GM12878 (cell line): ENCODE measurements around the gene OR5K1. TPM values are rescaled to one million over a fixed set of nuclear protein-coding genes. Genes with fewer than 3 reads are reported as not detected.

Experiments used
- ATAC-seq: fragments of 200-7000 bp; cut with Tn5 transposase; 3 replicates; pipeline ENCODE4 v1.9.1; 2020; ENCODE audit warnings: mild to moderate bottlenecking, moderate library complexity
- BruUV-seq: library from RNA; stranded (reverse); fragments of 400-500 nt; replicated peaks from 2 replicates; lab custom pipeline; 2021; lab: Mats Ljungman, UMichigan
- CTCF ChIA-PET: fragments of 300-600 bp; sonication (Branson Sonifier 250); formaldehyde crosslinking; extraction: SDS; loops from one replicate; lab custom pipeline; 2021; ENCODE audit warnings: inconsistent platforms; lab: Yijun Ruan, JAX
- POLR2A ChIA-PET: fragments of 350-600 bp; formaldehyde crosslinking; extraction: SDS; loops from one replicate; lab custom pipeline; 2021; ENCODE audit warnings: inconsistent platforms; lab: Charles Lee
- RAD21 ChIA-PET: fragments of 300-600 bp; sonication (Branson Sonifier 250); formaldehyde crosslinking; loops from one replicate; lab custom pipeline; 2023; ENCODE audit warnings: antibody characterized with exemption; ENCODE audit not compliant: unreplicated experiment; lab: Charles Lee
- SMC1A ChIA-PET: fragments of 300-600 bp; sonication (Branson Sonifier 250); formaldehyde crosslinking; loops from one replicate; lab custom pipeline; 2023; ENCODE audit not compliant: unreplicated experiment, uncharacterized antibody; lab: Charles Lee
- DNase-seq: peaks from one replicate; pipeline ENCODE4 v3.0.0-alpha.2; 2011; ENCODE audit warnings: low read depth, low spot score
- FAIRE-seq: peaks from 3 replicates; lab custom pipeline; 2011; peaks lifted over from hg19 to GRCh38; lab: Jason Lieb, UNC
- H2AFZ ChIP-seq: 2 replicates; pipeline ENCODE4 v1.6.0; 2011; ENCODE audit warnings: low read depth, low read length, control low read depth; ENCODE audit not compliant: control insufficient read depth
- H3K27ac ChIP-seq: 2 replicates; pipeline ENCODE4 v1.5.1; 2011; ENCODE audit warnings: control low read depth; ENCODE audit not compliant: control insufficient read depth, insufficient read depth
- H3K27me3 ChIP-seq, 2 experiments: replicated peaks in 1 of 2; 2 replicates each; pipeline versions ENCODE4 v1.6.0 to v1.6.1; 2011; ENCODE audit warnings: low read length in 1 of 2; ENCODE audit not compliant: control insufficient read depth in 2 of 2, insufficient read depth in 2 of 2
- H3K36me3 ChIP-seq, 2 experiments: 2 replicates each; pipeline ENCODE4 v1.5.1; 2011; ENCODE audit warnings: low read length in 1 of 2; ENCODE audit not compliant: control insufficient read depth in 2 of 2, insufficient read depth in 2 of 2
- H3K4me1 ChIP-seq: 2 replicates; pipeline ENCODE4 v1.6.1; 2011; ENCODE audit warnings: mild to moderate bottlenecking, low read length, moderate library complexity, mixed read lengths; ENCODE audit not compliant: control insufficient read depth, insufficient read depth
- H3K4me2 ChIP-seq: 2 replicates; pipeline ENCODE4 v1.6.0; 2011; ENCODE audit warnings: control low read depth; ENCODE audit not compliant: control insufficient read depth, insufficient read depth
- H3K4me3 ChIP-seq: fragments of 200-600 bp; sonication (generic); 2 replicates; pipeline ENCODE4 v1.5.1; 2016
- H3K79me2 ChIP-seq: 2 replicates; pipeline ENCODE4 v1.6.0; 2011; ENCODE audit warnings: low read length; ENCODE audit not compliant: control insufficient read depth, insufficient read depth
- H3K9ac ChIP-seq: 2 replicates; pipeline ENCODE4 v1.8.0; 2011; ENCODE audit warnings: low read length, control low read depth, mixed read lengths; ENCODE audit not compliant: control insufficient read depth, insufficient read depth
- H3K9me3 ChIP-seq: replicated peaks from 3 replicates; pipeline ENCODE4 v1.5.1; 2011; ENCODE audit warnings: mild to moderate bottlenecking, low read length; ENCODE audit not compliant: control insufficient read depth, insufficient read depth
- H4K20me1 ChIP-seq: 2 replicates; pipeline ENCODE4 v1.6.0; 2011; ENCODE audit not compliant: control insufficient read depth, insufficient read depth
- ASH2L ChIP-seq: fragments of 300-600, 200-600 bp; sonication (generic); IDR thresholded peaks from 2 replicates; pipeline ENCODE4 v1.6.1; 2017; ENCODE audit warnings: low read depth, mild to moderate bottlenecking, borderline replicate concordance
- ATF7 ChIP-seq: fragments of 450-650 bp; IDR thresholded peaks from 2 replicates; pipeline ENCODE4 v1.6.1; 2016; ENCODE audit warnings: low read depth, mild to moderate bottlenecking
- BMI1 ChIP-seq: fragments of 450-650 bp; IDR thresholded peaks from 2 replicates; pipeline ENCODE4 v1.6.1; 2016; ENCODE audit warnings: mild to moderate bottlenecking, moderate library complexity, borderline replicate concordance
- CBFB ChIP-seq: IDR thresholded peaks from 2 replicates; pipeline ENCODE4 v1.6.1; 2016; ENCODE audit warnings: antibody characterized with exemption, low read depth
- CBX5 ChIP-seq: sonication (generic); IDR thresholded peaks from 2 replicates; pipeline ENCODE4 v1.6.1; 2016; ENCODE audit warnings: low read depth, moderate library complexity, mild to moderate bottlenecking, inconsistent platforms
- CEBPB ChIP-seq, 2 experiments: fragments of 150-350 bp in 1 of 2; IDR thresholded peaks; 2 replicates each; pipeline ENCODE4 v1.6.1; 2012 to 2014; ENCODE audit warnings: low read depth in 2 of 2, low read length in 2 of 2, borderline replicate concordance in 1 of 2, inconsistent platforms in 1 of 2
- ELK1 ChIP-seq: IDR thresholded peaks from 2 replicates; pipeline ENCODE4 v1.6.1; 2012; ENCODE audit warnings: low read depth, low read length, improper control_type of control experiment
- KLF5 ChIP-seq: fragments of 450-650 bp; IDR thresholded peaks from 2 replicates; pipeline ENCODE4 v1.6.1; 2014; ENCODE audit warnings: mild to moderate bottlenecking; ENCODE audit not compliant: partially characterized antibody
- NFIC ChIP-seq: IDR thresholded peaks from 2 replicates; pipeline ENCODE4 v1.6.1; 2012; ENCODE audit warnings: low read depth, mild to moderate bottlenecking, inconsistent platforms, low read length, moderate library complexity
- POLR2A ChIP-seq: IDR thresholded peaks from 2 replicates; pipeline ENCODE4 v1.6.1; 2011; ENCODE audit warnings: low read depth, mild to moderate bottlenecking, low read length
- POLR2AphosphoS2 ChIP-seq: IDR thresholded peaks from 2 replicates; pipeline ENCODE4 v1.6.1; 2011; ENCODE audit warnings: low read depth, mild to moderate bottlenecking, low read length, improper control_type of control experiment, moderate library complexity
- POLR2AphosphoS5 ChIP-seq: IDR thresholded peaks from 2 replicates; pipeline ENCODE4 v1.6.1; 2011; ENCODE audit warnings: mild to moderate bottlenecking, low read length, inconsistent platforms
- RBBP5 ChIP-seq: fragments of 200-600 bp; sonication (generic); conservative IDR thresholded peaks from 2 replicates; pipeline ENCODE4 v1.6.1; 2016
- RCOR1 ChIP-seq: conservative IDR thresholded peaks from 2 replicates; pipeline ENCODE4 v1.6.1; 2012; ENCODE audit warnings: low read depth, low read length, improper control_type of control experiment
- SMAD1 ChIP-seq: fragments of 450-650 bp; IDR thresholded peaks from 2 replicates; pipeline ENCODE4 v1.6.1; 2018; ENCODE audit warnings: mild to moderate bottlenecking, low read depth; ENCODE audit not compliant: partially characterized antibody
- SP1 ChIP-seq: IDR thresholded peaks from one replicate; pipeline ENCODE4 v1.6.1; 2011; ENCODE audit warnings: low read depth, low read length
- SPI1 ChIP-seq: IDR thresholded peaks from 2 replicates; pipeline ENCODE4 v1.6.1; 2011; ENCODE audit warnings: low read depth, mild to moderate bottlenecking, low read length, moderate library complexity, borderline replicate concordance; ENCODE audit not compliant: insufficient read depth
- SUPT20H ChIP-seq: IDR thresholded peaks from 2 replicates; pipeline ENCODE4 v1.6.1; 2011; ENCODE audit warnings: low read depth, mild to moderate bottlenecking, low read length, moderate library complexity, borderline replicate concordance; ENCODE audit not compliant: control insufficient read depth
- YY1 ChIP-seq: IDR thresholded peaks from 2 replicates; pipeline ENCODE4 v1.6.1; 2011; ENCODE audit warnings: low read depth, mild to moderate bottlenecking, low read length
- ZBTB11 ChIP-seq: fragments of 450-650 bp; formaldehyde crosslinking; IDR thresholded peaks from 2 replicates; pipeline ENCODE4 v1.5.0; 2022; ENCODE audit warnings: mild to moderate bottlenecking, missing genetic modification characterization
- WGBS: methylation state at CpG from one replicate; pipeline ENCODE4 v1.1.6; 2016; ENCODE audit warnings: low lambda C conversion rate; ENCODE audit not compliant: insufficient replicate concordance, insufficient coverage; ENCODE audit errors: missing lambda C conversion rate; 5-methylcytosine and 5-hydroxymethylcytosine counted together
- in situ Hi-C: fragments of 300-500 bp; cut with MboI; formaldehyde crosslinking; loops from 9 replicates; pipeline ENCODE4 v1.14.3; 2018; ENCODE audit warnings: mixed read lengths
- intact Hi-C: fragments of 100-400 bp; cut with micrococcal nuclease; formaldehyde crosslinking; loops from one replicate; pipeline ENCODE4 v1.14.2; 2022; ENCODE audit not compliant: unreplicated experiment
- polyA plus RNA-seq, 11 experiments: library from polyadenylated mRNA; depleted of rRNA in 4 of 11; unstranded in 6 of 11; stranded (reverse) in 5 of 11; fragments of >200 nt; fragmentation: Nextera tagmentation in 4 of 11; fragmentation: Illumina TruSeq in 1 of 11; extraction: Ambion mirVana in 4 of 11; extraction: Trizol in 1 of 11; gene quantifications; 1 replicate in 1 of 11; 2 replicates in 10 of 11; pipeline versions ENCODE4 v1.2.1 to v1.2.3, GENCODE V29; 2011 to 2016; ENCODE audit warnings: inconsistent platforms in 2 of 11, missing spikeins in 2 of 11, low read depth in 1 of 11
- total RNA-seq, 4 experiments: library from RNA; depleted of rRNA in 3 of 4; stranded (reverse); fragments of >200 nt in 3 of 4; fragmentation: Illumina TruSeq in 1 of 4; extraction: Trizol in 1 of 4; gene quantifications; 2 replicates each; pipeline versions ENCODE4 v1.2.1 to v1.2.3, GENCODE V29; 2013 to 2021

OR5K1 gene
- total and polyA plus RNA-seq, 10 of the 15 experiments (the other 5 are each of a cell fraction or from before 2014, with no cell fraction given) = 0.50 TPM; not detected in 9

- DNase-seq (no peak), ATAC-seq (peak; percentile 66), FAIRE-seq (no peak)
- ChIA-PET SMC1A (interaction anchor here (0.6 to 5.7 kb wide), 13 partner anchors 10 to 482 kb away, joined by 3 to 37 read pairs (median 3); partner anchors contain the start of gene GPR15), CTCF (interaction anchor here (1.0 to 2.1 kb wide), 5 partner anchors 14 to 482 kb away, joined by 3 to 9 read pairs (median 4); no protein-coding TSS in a partner anchor), POLR2A (interaction anchor here (0.7 to 2.0 kb wide), 8 partner anchors 11 to 50 kb away, joined by 3 to 11 read pairs (median 6); no protein-coding TSS in a partner anchor), RAD21 (interaction anchor here (1.0 to 2.8 kb wide), 11 partner anchors 11 to 76 kb away, joined by 3 to 20 read pairs (median 5); partner anchors contain the start of gene GPR15)
- H2AFZ ChIP-seq = no peak overlapping the region; the same call in 1 of the 2 replicates
- H3K27ac ChIP-seq = peak overlapping the region; percentile 85
- H3K36me3 ChIP-seq = peaks cover 0 to 26% of the 10 kb centered on the region in 2 experiments; a peak in 3 of 4 replicates
- H3K79me2 ChIP-seq = peaks cover 98% of the 10 kb centered on the region
- peak overlapping the region; percentile 82 for H3K4me3 ChIP-seq
- peak overlapping the region; percentile 81 for H3K4me2 ChIP-seq
- H3K4me1 ChIP-seq = peaks cover 13% of the 10 kb centered on the region; the same call in 1 of the 2 replicates
- H4K20me1 ChIP-seq = no peaks in the 10 kb centered on the region
- in situ Hi-C loops = no loop called here
- H3K27me3 ChIP-seq = no peaks in the 10 kb centered on the region
- TSS peak; percentile 51 for BruUV-seq
- 2% methylated on average over 16 of the region's 16 CpGs for WGBS
- peak overlapping the region; percentile 89 for H3K9ac ChIP-seq
- no peaks in the 10 kb centered on the region for H3K9me3 ChIP-seq
- intact Hi-C loops = loop anchor here (2.0 to 5.0 kb wide), 2 partner anchors 75 to 161 kb away; no protein-coding TSS in a partner anchor
- TF ChIP-seq NFIC (peak; percentile 10; the same call in 1 of the 2 replicates), ATF7 (0 out of 2 replicates have a peak, but pooled peaks have one; percentile 14), SPI1 (peak; percentile 23; the same call in 1 of the 2 replicates), POLR2AphosphoS5 (peak; percentile 2; the same call in 1 of the 2 replicates), SP1 (peak; percentile 5), CEBPB (IDR thresholded peaks at IDR 0.05; ENCODE audit: borderline replicate concordance in 1 of 2, low read depth in 2 of 2, low read length in 2 of 2) (no peak), YY1 (peak; percentile 85), POLR2A (no peak), ELK1 (0 out of 2 replicates have a peak, but pooled peaks have one; percentile 14), ZBTB11 (peak; percentile 35; the same call in 1 of the 2 replicates), KLF5 (peak; percentile 16), RBBP5 (no peak), SUPT20H (no peak), SMAD1 (peak; percentile 43), RCOR1 (no peak), CBX5 (0 out of 2 replicates have a peak, but pooled peaks have one; percentile 68), POLR2AphosphoS2 (no peak), BMI1 (no peak), CBFB (no peak; the same call in 1 of the 2 replicates), ASH2L (no peak)
Measured at GRCh38 chr3:98521897-98522543, 59.0 kb downstream of the OR5K1 start.
